C4-2B (cell line): Measurements from ENCODE around the gene CPNE8.

Experiments used
- H3K27ac ChIP-seq: fragments of 450-650 bp; 2 replicates; pipeline ENCODE4 v1.5.1; 2017
- ZFX ChIP-seq: fragments of 450-650 bp; IDR thresholded peaks from 2 replicates; pipeline ENCODE4 v1.6.1; 2017
- TF ChIP-seq, protein P1 (sequence below): fragments of 450-650 bp; conservative IDR thresholded peaks from 2 replicates; pipeline ENCODE4 v1.5.1; 2017; ENCODE audit warnings: mild to moderate bottlenecking

Gene CPNE8

DNA sequence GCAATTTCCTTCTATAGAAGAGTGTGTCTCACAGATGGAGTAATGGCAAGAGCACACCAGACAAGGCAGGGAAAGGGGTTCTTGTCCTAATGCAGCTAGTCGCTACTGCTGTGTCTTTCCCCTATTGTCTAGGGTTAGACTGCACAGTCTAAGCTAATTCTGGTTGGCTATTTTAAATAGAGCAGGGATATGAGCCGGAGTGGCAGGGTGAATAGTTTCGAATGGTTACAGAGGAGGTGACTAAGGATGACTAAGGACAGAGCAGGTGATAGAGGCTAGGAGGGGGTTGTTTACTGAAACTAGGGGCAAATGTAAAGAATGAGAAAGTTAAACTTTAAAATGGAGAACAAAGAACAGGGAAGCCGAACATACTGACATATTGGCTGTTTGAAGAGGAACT is 25.6 kb upstream of the CPNE8 start:
- no peak overlapping the region for H3K27ac ChIP-seq
- TF ChIP-seq, protein P1, sequence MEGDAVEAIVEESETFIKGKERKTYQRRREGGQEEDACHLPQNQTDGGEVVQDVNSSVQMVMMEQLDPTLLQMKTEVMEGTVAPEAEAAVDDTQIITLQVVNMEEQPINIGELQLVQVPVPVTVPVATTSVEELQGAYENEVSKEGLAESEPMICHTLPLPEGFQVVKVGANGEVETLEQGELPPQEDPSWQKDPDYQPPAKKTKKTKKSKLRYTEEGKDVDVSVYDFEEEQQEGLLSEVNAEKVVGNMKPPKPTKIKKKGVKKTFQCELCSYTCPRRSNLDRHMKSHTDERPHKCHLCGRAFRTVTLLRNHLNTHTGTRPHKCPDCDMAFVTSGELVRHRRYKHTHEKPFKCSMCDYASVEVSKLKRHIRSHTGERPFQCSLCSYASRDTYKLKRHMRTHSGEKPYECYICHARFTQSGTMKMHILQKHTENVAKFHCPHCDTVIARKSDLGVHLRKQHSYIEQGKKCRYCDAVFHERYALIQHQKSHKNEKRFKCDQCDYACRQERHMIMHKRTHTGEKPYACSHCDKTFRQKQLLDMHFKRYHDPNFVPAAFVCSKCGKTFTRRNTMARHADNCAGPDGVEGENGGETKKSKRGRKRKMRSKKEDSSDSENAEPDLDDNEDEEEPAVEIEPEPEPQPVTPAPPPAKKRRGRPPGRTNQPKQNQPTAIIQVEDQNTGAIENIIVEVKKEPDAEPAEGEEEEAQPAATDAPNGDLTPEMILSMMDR: no peak
- no peak for TF ChIP-seq ZFX

DNA sequence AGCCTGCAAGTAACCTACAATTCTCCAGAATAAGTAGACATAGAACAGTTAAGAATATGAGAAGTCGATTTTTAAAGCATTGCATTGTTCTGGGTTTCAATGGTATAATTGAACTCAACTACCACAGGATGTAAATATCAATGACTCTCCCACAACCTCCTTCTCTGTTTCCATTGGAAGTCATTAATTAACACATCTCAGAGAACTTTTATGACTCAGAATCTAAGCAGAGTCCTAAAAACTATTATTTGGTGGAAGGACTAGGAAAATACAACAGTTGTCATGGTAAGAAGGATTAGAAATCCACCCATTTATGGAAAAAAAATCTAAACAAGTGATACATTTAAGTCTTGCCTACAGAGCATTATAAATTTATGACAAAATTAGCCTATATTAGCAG is 21.1 kb upstream of the CPNE8 start:
- H3K27ac ChIP-seq: no peak overlapping the region
- no peak for TF ChIP-seq ZFX
- TF ChIP-seq, protein P1: no peak

DNA sequence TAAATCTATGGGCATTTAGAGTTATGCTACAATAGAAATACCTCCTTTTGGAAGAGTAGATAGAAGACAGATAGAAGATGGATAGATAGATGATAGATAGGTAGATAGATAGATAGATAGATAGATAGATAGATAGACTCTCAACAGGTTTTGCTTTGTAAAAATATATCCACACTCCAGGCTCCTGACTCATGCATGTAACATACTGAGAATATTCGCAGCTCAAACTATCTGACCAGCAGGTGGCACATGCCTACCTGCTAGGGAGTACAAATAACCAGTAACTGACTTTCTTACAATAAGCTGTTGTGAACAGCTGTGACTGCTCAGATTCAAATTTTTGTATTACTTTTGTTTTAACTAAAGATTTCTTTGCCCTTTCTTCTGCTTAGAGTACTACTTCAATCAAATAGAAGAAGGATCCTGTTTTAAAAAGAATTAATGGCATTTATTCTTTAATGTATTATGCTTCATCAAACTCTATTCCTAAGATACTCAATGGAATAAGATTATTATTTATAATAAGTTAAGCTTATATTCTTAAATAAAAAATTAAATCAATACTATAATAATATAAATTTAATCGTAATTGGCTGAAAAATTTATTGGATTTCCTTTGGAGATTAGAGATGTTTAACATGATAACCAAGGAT is 15.8 kb upstream of the CPNE8 start:
- no peak for TF ChIP-seq ZFX
- TF ChIP-seq, protein P1: peak; percentile 83
- no peak overlapping the region for H3K27ac ChIP-seq

DNA sequence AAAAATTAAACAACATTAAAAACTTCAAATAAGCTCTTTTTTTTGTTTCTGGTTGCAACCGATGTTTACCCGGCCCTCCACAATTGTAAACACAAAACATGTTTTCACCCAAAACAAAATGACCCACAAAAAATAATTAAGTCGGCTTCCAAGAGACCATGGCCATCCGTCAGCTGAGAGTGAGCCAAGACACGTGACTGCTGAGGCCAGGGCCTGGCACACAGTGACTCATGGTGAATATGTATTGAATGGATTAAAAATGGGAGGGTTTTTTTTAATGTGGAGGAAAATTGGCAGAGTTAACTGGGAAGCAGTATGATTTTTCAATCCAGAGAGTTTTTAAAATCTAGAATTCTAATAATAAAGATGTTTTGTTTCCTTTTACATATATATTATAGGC is 13.8 kb upstream of the CPNE8 start:
- H3K27ac ChIP-seq: no peak overlapping the region
- TF ChIP-seq, protein P1: no peak
- TF ChIP-seq ZFX: no peak

DNA sequence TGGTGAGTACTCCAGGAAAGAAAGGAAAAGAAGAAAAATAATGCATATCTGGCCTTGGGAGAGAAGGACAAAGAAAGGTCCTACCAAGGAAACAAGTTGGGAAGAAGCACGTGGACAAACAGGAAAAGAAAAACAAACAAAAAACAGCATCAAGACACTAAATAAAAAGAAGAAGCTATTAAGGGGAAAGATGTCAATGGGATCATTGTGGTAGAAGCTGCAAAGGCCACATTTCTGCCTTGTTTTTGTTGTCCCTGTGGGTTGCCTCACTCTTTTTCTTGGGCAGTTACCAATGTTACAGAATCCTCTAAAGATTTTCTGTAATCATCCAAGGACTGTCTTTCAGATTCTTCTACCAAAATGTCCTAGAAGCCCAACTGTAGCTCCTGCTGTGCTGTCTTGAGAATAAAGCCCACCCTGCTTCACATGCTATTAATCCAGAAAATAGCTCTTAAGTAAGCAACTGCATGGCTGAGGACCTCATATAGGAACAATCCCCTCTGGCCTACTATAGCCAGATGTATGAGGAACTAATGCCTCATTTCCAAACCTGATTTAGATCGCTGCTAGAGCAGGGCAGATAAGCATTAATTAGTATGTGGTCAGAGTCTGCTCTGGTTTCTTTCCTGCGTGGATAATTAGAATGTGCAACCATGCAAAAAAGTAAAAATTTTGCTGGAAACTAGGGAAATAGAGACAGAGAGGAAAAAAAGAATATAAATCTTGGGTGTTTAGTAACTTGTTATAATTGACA is 10.2 kb upstream of the CPNE8 start:
- TF ChIP-seq, protein P1: no peak
- TF ChIP-seq ZFX: no peak
- H3K27ac ChIP-seq: no peak overlapping the region

DNA sequence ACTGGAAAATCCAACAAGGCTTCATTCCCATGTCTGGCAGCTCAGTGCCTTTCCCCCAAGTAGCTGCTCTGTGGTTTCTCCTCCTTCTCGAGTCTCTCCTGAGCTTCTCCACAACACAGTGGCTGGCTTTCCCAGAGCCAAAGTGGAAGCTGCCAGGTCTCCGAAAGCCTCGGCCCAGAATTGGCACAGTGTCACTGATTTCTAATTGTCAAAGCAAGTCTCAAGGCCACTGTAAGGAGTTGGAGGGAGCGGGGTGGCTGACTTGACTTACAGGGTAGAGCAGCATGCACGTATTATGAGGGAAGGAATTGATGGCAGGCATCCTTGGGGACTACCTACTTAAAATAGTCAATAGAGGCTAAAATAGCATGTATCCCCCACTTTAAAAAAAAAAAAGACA is 6.7 kb upstream of the CPNE8 start:
- TF ChIP-seq, protein P1: no peak
- TF ChIP-seq ZFX: no peak
- H3K27ac ChIP-seq: no peak overlapping the region

DNA sequence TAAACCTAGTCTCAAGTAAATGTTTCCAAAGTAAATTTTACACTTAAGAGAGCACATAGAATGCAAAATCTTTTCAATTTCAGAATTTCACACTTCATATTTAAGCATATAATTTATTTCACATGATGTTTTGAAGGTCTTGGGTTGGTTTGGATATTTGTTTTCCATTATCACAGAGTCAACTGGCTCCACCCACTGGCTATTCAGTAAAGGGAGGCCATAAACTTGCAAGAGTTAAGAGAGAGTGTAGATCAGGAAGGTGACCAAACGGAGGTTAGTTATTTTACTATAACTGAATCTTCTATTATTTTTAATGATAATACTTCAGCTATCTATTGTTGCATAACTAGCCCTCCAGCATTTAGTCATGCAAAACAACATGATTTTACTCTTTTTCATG is 6.2 kb upstream of the CPNE8 start:
- no peak overlapping the region for H3K27ac ChIP-seq
- no peak for TF ChIP-seq ZFX
- TF ChIP-seq, protein P1: 0 out of 2 replicates have a peak, but pooled peaks have one; percentile 2
